Left lung (tissue), 10 donors: Measurements from ENCODE around the gene ZFP62. TPM values are rescaled to one million over a fixed set of nuclear protein-coding genes. Genes with fewer than 3 reads are reported as not detected.

Experiments
- ATAC-seq: fragments of 200-7000 bp; cut with Tn5 transposase; one replicate; pipeline ENCODE4 v1.9.1; 2020; ENCODE audit warnings: moderate library complexity
- DNase-seq, 4 donors: peaks; one replicate each; pipeline ENCODE4 v3.0.0-alpha.2; 2013 to 2020
- H3K27ac ChIP-seq, 2 donors: fragments of 200-600 bp; sonication (generic) in 1 of 2; one replicate each; pipeline versions ENCODE4 v1.5.0 to v1.8.0; 2020 to 2021
- H3K27me3 ChIP-seq, 2 donors: fragments of 200-600 bp; sonication (generic) in 1 of 2; one replicate each; pipeline versions ENCODE4 v1.5.0 to v1.8.0; 2020 to 2021
- H3K36me3 ChIP-seq, 2 donors: fragments of 200-600 bp; sonication (generic) in 1 of 2; one replicate each; pipeline versions ENCODE4 v1.5.0 to v1.8.0; 2020 to 2021
- H3K4me1 ChIP-seq, 2 donors: fragments of 200-600 bp; one replicate each; pipeline ENCODE4 v1.8.0; 2021
- H3K4me3 ChIP-seq, 2 donors: fragments of 200-600 bp; sonication (generic) in 1 of 2; one replicate each; pipeline versions ENCODE4 v1.5.0 to v1.8.0; 2020 to 2021; ENCODE audit warnings: mild to moderate bottlenecking in 1 of 2
- H3K9me3 ChIP-seq, 2 donors: fragments of 200-600 bp; sonication (generic) in 1 of 2; one replicate each; pipeline versions ENCODE4 v1.5.0 to v1.8.0; 2020 to 2021
- CTCF ChIP-seq, 2 donors: fragments of 200-600 bp; sonication (generic) in 1 of 2; IDR thresholded peaks; one replicate each; pipeline versions ENCODE4 v1.5.0 to v1.8.0; 2021; ENCODE audit warnings: antibody characterized with exemption in 2 of 2
- intact Hi-C, 2 donors: fragments of 100-400 bp; cut with DNase I; formaldehyde crosslinking; loops; one replicate each; pipeline versions ENCODE4 v1.11.2 to v1.14.2; 2022
- polyA plus RNA-seq, 6 donors: library from polyadenylated mRNA; unstranded; fragments of 120-200 nt; gene quantifications; one replicate each; pipeline ENCODE4 v1.2.1, GENCODE V29; 2013; ENCODE audit not compliant: insufficient read length in 6 of 6
- total RNA-seq, 2 donors: library from RNA; stranded (reverse); fragmentation: NEBNext Ultra II Directional; extraction: Animal tissue kit (Norgen Biotek cat#: 25700); gene quantifications; one replicate each; pipeline ENCODE4 v1.2.1, GENCODE V29; 2021
- donor health status: DM: no; HTN: yes; CAD: no.
- donor health status: DM: no; HTN: no; CAD: no.

Gene ZFP62
- total and polyA plus RNA-seq, 8 donors: 21.4 to 66.1 (median 58.1) TPM

- H3K4me1 ChIP-seq: peaks cover 51 to 92% of the 10 kb centered on the region in 2 donors
- H3K4me3 ChIP-seq: peak overlapping the region; percentile 98 to 99
- H3K9me3 ChIP-seq: no peaks in the 10 kb centered on the region
- H3K27ac ChIP-seq: peak overlapping the region; percentile 97 to 98
- no peaks in the 10 kb centered on the region for H3K27me3 ChIP-seq
- DNase-seq (peak in 2 of 4 donors; percentile 92 to 95), ATAC-seq (peak; percentile 49)
- intact Hi-C loops: no loop called here
- no peak for TF ChIP-seq CTCF (IDR thresholded peaks at IDR 0.05)
- peaks cover 0 to 46% of the 10 kb centered on the region in 2 donors for H3K36me3 ChIP-seq
Observed at GRCh38 chr5:180803181-180804128, 57.6 kb downstream of the ZFP62 start.

GRCh38 chr5:180802325-180803180 lies 58.5 kb downstream of the ZFP62 start, which contains the start of gene MGAT1:
MGAT1 (minus strand) TSS chr5:180802806; CDS start chr5:180792971, 9,835 bp downstream.
- Histone ChIP-seq H3K9me3 (no peaks in the 10 kb centered on the region), H3K4me1 (peaks cover 51 to 92% of the 10 kb centered on the region in 2 donors), H3K27me3 (no peaks in the 10 kb centered on the region), H3K36me3 (peaks cover 0 to 54% of the 10 kb centered on the region in 2 donors), H3K4me3 (peak within 1 kb of the TSS; percentile 98 to 99), H3K27ac (peak within 1 kb of the TSS; percentile 97 to 98)
- ATAC-seq: peak; percentile 91
- intact Hi-C loops: no loop called here
- peak; percentile 83 to 97 (median 92) for DNase-seq
- no peak for TF ChIP-seq CTCF (IDR thresholded peaks at IDR 0.05)

- intact Hi-C loops: no loop called here
Observed at GRCh38 chr5:180801596-180802324, 59.3 kb downstream of the ZFP62 start.

More at GRCh38 chr5:180801596-180802324, 59.3 kb downstream of the ZFP62 start:
- no peak for TF ChIP-seq CTCF (IDR thresholded peaks at IDR 0.05)
- peaks cover 46 to 92% of the 10 kb centered on the region in 2 donors for H3K4me1 ChIP-seq
- H3K36me3 ChIP-seq: peaks cover 0 to 51% of the 10 kb centered on the region in 2 donors
- DNase-seq (peak in 1 of 4 donors; percentile 71), ATAC-seq (peak; percentile 15)
- H3K27ac ChIP-seq: peak overlapping the region; percentile 97 to 98
- H3K4me3 ChIP-seq: peak overlapping the region; percentile 98 to 99
- no peaks in the 10 kb centered on the region for H3K27me3 ChIP-seq
- no peaks in the 10 kb centered on the region for H3K9me3 ChIP-seq
